ENCODE results near the gene DCP2.
"Not testable (repeated sequence)": the region's sequence is repeated elsewhere in the genome, so short reads cannot be mapped to it uniquely, and the experiment has no call there.

Gene DCP2

DNA sequence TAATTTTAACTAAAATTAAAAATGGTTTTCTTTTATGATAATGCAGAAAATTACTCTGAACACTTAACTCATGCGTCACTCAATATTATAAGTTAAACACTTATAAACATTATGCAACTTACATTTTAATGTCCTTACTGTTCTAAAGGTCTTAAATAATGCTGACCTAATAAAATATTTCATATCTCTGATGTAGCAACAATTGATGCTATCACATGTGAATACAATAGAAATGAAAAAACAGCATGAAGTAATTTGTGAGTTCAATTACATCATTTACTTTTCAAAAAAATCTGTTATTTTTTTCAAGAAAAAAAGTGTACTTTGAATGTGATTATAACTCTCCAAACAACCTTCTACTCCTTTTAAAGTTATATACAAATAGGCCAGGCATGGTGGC lies 28.1 kb upstream of the DCP2 start:
- Histone ChIP-seq H3K4me1 (ENCODE audit: control insufficient read depth in 2 of 2, insufficient read depth in 2 of 2, low read length in 2 of 2) (no peaks in the 10 kb centered on the region), H3K9me3 (ENCODE audit: control insufficient read depth in 2 of 2, low read length in 2 of 2) (no peaks in the 10 kb centered on the region), H3K4me3 (ENCODE audit: low read length in 2 of 2) (no peak overlapping the region), H3K27me3 (ENCODE audit: control insufficient read depth in 2 of 2, insufficient read depth in 2 of 2, low read length in 2 of 2) (no peaks in the 10 kb centered on the region), H3K9ac (ENCODE audit: low read depth in 1 of 2, low read length in 2 of 2) (no peak overlapping the region), H3K36me3 (ENCODE audit: control insufficient read depth in 2 of 2, insufficient read depth in 2 of 2, low read length in 2 of 2) (no peaks in the 10 kb centered on the region), H3K27ac (ENCODE audit: low read depth in 2 of 2, low read length in 2 of 2) (no peak overlapping the region)

DNA sequence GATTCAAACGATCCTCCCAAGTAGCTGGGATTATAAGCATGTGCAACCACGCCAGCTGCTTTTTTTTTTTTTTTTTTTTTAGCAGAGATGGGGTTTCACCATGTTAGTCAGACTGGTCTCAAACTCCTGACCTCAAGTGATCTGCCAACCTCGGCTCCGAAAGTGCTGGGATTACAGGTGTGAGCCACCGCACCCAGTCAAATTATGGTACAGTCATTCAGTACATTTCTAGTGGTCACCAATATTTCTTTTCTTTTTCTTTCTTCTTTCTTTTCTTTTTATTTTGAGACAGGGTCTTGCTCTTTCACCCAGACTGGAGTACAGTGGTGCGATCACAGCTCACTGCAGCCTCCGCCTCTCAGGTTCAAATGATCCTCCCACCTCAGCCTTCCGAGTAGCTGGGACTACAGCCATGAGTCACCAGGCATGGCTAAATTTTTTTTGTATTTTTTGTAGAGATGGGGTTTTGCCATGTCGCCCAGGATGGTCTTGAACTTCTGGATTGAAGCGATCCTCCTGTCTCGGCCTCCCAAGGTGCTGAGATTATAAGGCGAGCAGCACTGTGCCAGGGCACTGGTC lies 25.4 kb upstream of the DCP2 start:
- Histone ChIP-seq H3K4me1 (ENCODE audit: control insufficient read depth in 2 of 2, insufficient read depth in 2 of 2, low read length in 2 of 2) (no peaks in the 10 kb centered on the region), H3K27ac (ENCODE audit: low read depth in 2 of 2, low read length in 2 of 2) (no peak overlapping the region), H3K9me3 (ENCODE audit: control insufficient read depth in 2 of 2, low read length in 2 of 2) (no peaks in the 10 kb centered on the region), H3K4me3 (ENCODE audit: low read length in 2 of 2) (no peak overlapping the region), H3K9ac (ENCODE audit: low read depth in 1 of 2, low read length in 2 of 2) (no peak overlapping the region), H3K36me3 (ENCODE audit: control insufficient read depth in 2 of 2, insufficient read depth in 2 of 2, low read length in 2 of 2) (no peaks in the 10 kb centered on the region), H3K27me3 (ENCODE audit: control insufficient read depth in 2 of 2, insufficient read depth in 2 of 2, low read length in 2 of 2) (no peaks in the 10 kb centered on the region)

DNA sequence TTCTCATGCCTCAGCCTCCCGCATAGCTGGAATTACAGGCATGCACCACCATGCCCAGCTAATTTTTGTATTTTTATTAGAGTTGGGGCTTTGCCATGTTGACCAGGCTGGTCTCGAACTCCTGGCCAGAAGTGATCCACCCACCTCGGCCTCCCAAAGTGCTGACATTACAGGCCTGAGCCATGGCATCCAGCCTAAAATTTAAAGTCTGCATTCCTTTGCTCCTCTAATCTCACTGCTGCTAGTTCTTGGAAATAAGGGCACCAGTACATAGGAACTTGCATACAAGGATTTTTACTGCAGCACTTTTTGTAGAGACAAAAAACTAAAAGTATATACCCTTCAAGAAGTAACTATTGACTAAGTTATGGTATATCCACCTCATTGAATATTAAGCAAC lies 20.0 kb upstream of the DCP2 start:
- Histone ChIP-seq H3K9ac (ENCODE audit: low read depth in 1 of 2, low read length in 2 of 2) (no peak overlapping the region), H3K27ac (ENCODE audit: low read depth in 2 of 2, low read length in 2 of 2) (no peak overlapping the region), H3K9me3 (ENCODE audit: control insufficient read depth in 2 of 2, low read length in 2 of 2) (no peaks in the 10 kb centered on the region), H3K27me3 (ENCODE audit: control insufficient read depth in 2 of 2, insufficient read depth in 2 of 2, low read length in 2 of 2) (no peaks in the 10 kb centered on the region), H3K4me1 (ENCODE audit: control insufficient read depth in 2 of 2, insufficient read depth in 2 of 2, low read length in 2 of 2) (no peaks in the 10 kb centered on the region), H3K36me3 (ENCODE audit: control insufficient read depth in 2 of 2, insufficient read depth in 2 of 2, low read length in 2 of 2) (no peaks in the 10 kb centered on the region), H3K4me3 (ENCODE audit: low read length in 2 of 2) (no peak overlapping the region)

DNA sequence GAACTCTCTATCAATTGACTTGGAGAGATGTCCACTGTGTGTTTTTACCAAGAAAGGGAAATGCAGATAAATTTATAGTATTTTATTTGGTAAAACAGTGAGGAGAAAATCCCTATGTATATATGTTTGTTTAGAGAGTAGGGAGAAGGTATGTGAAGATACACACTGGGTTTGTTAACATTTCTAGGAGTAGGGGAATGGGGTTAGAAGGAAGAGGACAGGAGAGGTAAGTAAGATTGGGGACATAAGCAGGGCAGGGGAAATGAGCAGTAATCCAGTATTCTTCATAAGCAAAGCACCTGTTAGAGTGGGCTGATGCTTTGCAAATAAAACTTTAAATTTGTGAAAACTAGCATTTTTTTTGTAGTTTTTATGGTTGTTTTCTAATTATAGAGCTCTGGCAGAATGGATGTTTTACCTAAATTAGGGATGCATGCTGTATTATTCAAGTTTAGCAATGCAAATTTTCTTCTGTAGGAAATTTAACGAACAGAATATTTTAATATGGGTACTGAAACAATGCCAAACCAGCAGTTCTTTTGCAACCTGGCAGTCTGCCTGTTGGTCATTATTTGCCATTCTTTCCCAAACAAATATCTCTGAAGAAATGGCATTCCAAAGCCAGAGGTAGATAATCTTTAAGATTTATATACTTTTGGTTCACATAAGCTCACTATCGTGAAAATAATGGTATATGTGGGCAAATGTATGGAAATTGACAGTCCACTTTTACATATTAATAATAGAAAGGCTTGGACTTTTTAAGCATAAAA lies 19.4 kb upstream of the DCP2 start:
- H3K4me3 ChIP-seq (ENCODE audit: low read length in 2 of 2): no peak overlapping the region
- no peaks in the 10 kb centered on the region for H3K36me3 ChIP-seq (ENCODE audit: control insufficient read depth in 2 of 2, insufficient read depth in 2 of 2, low read length in 2 of 2)
- no peaks in the 10 kb centered on the region for H3K4me1 ChIP-seq (ENCODE audit: control insufficient read depth in 2 of 2, insufficient read depth in 2 of 2, low read length in 2 of 2)
- H3K9me3 ChIP-seq (ENCODE audit: control insufficient read depth in 2 of 2, low read length in 2 of 2): no peaks in the 10 kb centered on the region
- H3K9ac ChIP-seq (ENCODE audit: low read depth in 1 of 2, low read length in 2 of 2): no peak overlapping the region
- H3K27ac ChIP-seq (ENCODE audit: low read depth in 2 of 2, low read length in 2 of 2): no peak overlapping the region
- no peaks in the 10 kb centered on the region for H3K27me3 ChIP-seq (ENCODE audit: control insufficient read depth in 2 of 2, insufficient read depth in 2 of 2, low read length in 2 of 2)

DNA sequence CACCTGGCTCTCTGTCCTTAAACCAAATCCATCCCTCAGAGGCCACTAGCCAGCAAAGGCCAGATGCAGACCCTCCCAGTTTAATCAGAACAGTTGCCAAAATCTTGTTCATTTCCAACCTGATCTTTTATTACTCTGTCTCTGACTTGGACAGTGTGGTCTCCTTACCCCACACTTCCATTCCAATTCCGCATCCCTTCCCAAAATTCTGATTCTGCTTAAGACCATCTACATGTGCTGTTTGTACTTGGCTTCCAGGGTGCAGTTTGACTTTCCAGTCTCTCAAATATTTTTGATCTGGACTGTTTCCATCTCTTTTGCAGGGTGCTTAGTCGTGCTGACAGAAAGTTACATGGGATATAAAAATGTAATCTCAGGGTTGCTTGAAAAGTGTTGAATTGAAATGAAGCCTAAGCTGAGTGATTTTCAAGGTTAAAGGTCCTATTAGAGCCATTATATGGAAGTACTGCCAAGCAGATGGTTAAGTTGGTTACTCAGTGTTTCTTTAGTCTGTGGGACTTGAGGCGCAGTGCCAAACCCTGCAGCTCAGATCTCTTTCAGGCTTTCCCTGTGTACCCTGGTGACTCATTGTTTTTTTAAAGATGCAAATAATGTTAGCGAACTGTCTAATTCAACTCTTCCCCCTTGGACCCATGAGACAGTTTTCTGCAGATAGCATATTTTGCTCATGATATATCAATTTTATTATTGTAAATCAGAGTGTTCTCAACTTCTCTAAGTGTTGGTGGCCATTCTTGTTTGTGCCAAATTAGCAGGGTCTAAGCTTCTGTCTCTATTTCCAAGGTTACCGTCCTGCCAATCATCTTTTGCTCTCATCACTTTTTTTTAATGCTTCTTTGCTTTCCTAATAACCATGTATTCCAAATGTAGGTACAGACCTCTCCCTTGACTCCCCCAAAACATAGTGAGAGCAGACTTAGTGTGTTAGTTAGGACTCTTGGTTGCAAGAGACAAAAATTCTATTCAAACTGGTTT lies 18.2 kb upstream of the DCP2 start:
- H3K4me3 ChIP-seq (ENCODE audit: low read length in 2 of 2): no peak overlapping the region
- H3K9me3 ChIP-seq (ENCODE audit: control insufficient read depth in 2 of 2, low read length in 2 of 2): no peaks in the 10 kb centered on the region

DNA sequence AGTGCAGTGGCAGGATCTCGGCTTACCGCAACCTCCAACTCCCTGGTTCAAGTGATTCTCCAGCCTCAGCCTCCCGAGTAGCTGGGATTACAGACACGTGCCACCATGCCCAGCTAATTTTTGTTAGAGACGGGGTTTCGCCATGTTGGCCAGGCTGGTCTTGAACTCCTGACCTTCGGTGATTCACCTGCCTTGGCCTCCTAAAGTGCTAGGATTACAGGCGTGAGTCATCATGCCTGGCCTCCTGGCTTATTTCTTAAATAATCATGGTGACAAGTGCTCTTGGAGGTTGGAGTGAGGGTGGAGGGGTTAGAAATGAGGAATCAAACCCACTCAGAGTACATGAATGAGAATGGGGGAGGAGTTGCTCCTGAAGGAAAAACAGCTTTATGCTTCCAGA lies 16.7 kb upstream of the DCP2 start:
- not testable (repeated sequence) for H3K9me3 ChIP-seq (ENCODE audit: control insufficient read depth in 2 of 2, low read length in 2 of 2); H3K36me3 ChIP-seq (ENCODE audit: control insufficient read depth in 2 of 2, insufficient read depth in 2 of 2, low read length in 2 of 2); H3K27me3 ChIP-seq (ENCODE audit: control insufficient read depth in 2 of 2, insufficient read depth in 2 of 2, low read length in 2 of 2); H3K9ac ChIP-seq (ENCODE audit: low read depth in 1 of 2, low read length in 2 of 2); H3K27ac ChIP-seq (ENCODE audit: low read depth in 2 of 2, low read length in 2 of 2); H3K4me3 ChIP-seq (ENCODE audit: low read length in 2 of 2); H3K4me1 ChIP-seq (ENCODE audit: control insufficient read depth in 2 of 2, insufficient read depth in 2 of 2, low read length in 2 of 2)

More for the DNA sequence above, 18.2 kb upstream of the DCP2 start:
- Histone ChIP-seq H3K4me1 (ENCODE audit: control insufficient read depth in 2 of 2, insufficient read depth in 2 of 2, low read length in 2 of 2) (no peaks in the 10 kb centered on the region), H3K27me3 (ENCODE audit: control insufficient read depth in 2 of 2, insufficient read depth in 2 of 2, low read length in 2 of 2) (no peaks in the 10 kb centered on the region), H3K27ac (ENCODE audit: low read depth in 2 of 2, low read length in 2 of 2) (no peak overlapping the region), H3K9ac (ENCODE audit: low read depth in 1 of 2, low read length in 2 of 2) (no peak overlapping the region), H3K36me3 (ENCODE audit: control insufficient read depth in 2 of 2, insufficient read depth in 2 of 2, low read length in 2 of 2) (no peaks in the 10 kb centered on the region)

DNA sequence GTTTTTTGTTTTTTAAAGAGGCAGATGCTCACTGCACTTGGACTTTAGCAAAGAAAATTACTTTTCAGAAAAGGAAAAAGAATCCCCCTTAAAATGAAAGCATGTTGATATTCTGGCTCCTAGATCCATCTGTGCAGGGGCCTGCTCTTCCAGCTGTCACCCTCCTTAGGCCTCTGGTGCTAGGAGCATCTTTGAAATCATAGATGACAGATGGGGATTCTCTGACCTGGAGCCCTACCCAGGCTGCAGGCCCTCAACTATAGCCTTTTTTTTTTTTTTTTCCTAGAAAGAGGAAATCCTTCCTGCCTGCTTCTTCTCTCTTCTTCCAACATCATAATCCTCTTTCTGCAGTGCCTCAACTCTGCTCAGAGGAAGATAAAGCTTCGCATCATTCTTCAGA lies 16.3 kb upstream of the DCP2 start:
- Histone ChIP-seq H3K9ac (ENCODE audit: low read depth in 1 of 2, low read length in 2 of 2) (no peak overlapping the region), H3K9me3 (ENCODE audit: control insufficient read depth in 2 of 2, low read length in 2 of 2) (no peaks in the 10 kb centered on the region), H3K4me1 (ENCODE audit: control insufficient read depth in 2 of 2, insufficient read depth in 2 of 2, low read length in 2 of 2) (no peaks in the 10 kb centered on the region), H3K27me3 (ENCODE audit: control insufficient read depth in 2 of 2, insufficient read depth in 2 of 2, low read length in 2 of 2) (no peaks in the 10 kb centered on the region), H3K36me3 (ENCODE audit: control insufficient read depth in 2 of 2, insufficient read depth in 2 of 2, low read length in 2 of 2) (no peaks in the 10 kb centered on the region), H3K27ac (ENCODE audit: low read depth in 2 of 2, low read length in 2 of 2) (no peak overlapping the region), H3K4me3 (ENCODE audit: low read length in 2 of 2) (no peak overlapping the region)

DNA sequence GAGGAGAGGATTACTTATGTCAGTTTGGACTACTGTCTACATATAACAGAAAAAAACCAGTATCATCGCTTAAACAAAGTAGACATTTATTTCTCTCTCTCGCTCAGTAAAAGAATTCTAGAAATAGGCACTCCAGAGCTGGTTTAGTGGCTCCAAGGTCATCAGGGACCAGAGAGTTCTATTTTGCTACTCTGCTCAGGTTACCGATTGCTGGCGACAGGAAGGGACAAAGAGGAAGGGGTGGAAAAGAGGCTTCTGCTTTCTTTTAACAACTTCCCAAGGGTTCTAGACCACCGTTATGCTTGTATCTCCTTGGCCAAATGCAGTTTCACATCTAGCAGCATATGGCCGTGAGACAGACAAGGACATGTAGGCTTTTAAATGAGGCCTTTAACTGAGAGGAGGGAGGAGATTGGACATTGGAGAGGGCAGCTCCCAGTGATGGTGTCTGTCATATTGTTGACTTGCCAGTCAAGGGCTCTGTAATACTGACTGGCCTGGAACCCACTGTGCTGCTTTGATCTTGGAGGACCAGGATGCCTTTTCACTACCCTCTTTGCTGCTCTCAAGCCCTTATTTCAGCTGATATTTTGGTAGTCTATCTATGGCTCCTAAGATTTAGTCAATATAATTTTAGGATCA lies 15.6 kb upstream of the DCP2 start:
- H3K9me3 ChIP-seq (ENCODE audit: control insufficient read depth in 2 of 2, low read length in 2 of 2): no peaks in the 10 kb centered on the region
- H3K9ac ChIP-seq (ENCODE audit: low read depth in 1 of 2, low read length in 2 of 2): no peak overlapping the region
- no peak overlapping the region for H3K27ac ChIP-seq (ENCODE audit: low read depth in 2 of 2, low read length in 2 of 2)
- H3K36me3 ChIP-seq (ENCODE audit: control insufficient read depth in 2 of 2, insufficient read depth in 2 of 2, low read length in 2 of 2): no peaks in the 10 kb centered on the region
- no peaks in the 10 kb centered on the region for H3K4me1 ChIP-seq (ENCODE audit: control insufficient read depth in 2 of 2, insufficient read depth in 2 of 2, low read length in 2 of 2)
- H3K27me3 ChIP-seq (ENCODE audit: control insufficient read depth in 2 of 2, insufficient read depth in 2 of 2, low read length in 2 of 2): no peaks in the 10 kb centered on the region
- H3K4me3 ChIP-seq (ENCODE audit: low read length in 2 of 2): no peak overlapping the region

DNA sequence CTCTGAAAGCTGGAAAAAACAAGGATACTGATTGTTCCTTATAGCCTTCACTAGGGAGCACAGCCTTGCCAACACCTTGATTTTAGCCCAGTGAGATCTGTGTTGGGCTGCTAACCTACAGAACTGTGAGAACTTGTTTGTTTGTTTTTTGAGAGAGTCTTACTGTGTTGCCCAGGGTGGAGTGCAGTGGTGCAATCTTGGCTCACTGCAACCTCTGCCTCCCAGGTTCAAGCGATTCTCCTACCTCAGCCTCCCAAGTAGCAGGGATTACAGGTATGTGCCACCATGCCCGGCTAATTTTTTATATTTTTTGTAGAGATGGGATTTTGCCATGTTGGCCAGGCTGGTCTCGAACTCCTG lies 13.2 kb upstream of the DCP2 start:
- H3K4me3 ChIP-seq (ENCODE audit: low read length in 2 of 2); H3K27me3 ChIP-seq (ENCODE audit: control insufficient read depth in 2 of 2, insufficient read depth in 2 of 2, low read length in 2 of 2); H3K36me3 ChIP-seq (ENCODE audit: control insufficient read depth in 2 of 2, insufficient read depth in 2 of 2, low read length in 2 of 2); H3K9me3 ChIP-seq (ENCODE audit: control insufficient read depth in 2 of 2, low read length in 2 of 2); H3K4me1 ChIP-seq (ENCODE audit: control insufficient read depth in 2 of 2, insufficient read depth in 2 of 2, low read length in 2 of 2); H3K9ac ChIP-seq (ENCODE audit: low read depth in 1 of 2, low read length in 2 of 2); H3K27ac ChIP-seq (ENCODE audit: low read depth in 2 of 2, low read length in 2 of 2): not testable (repeated sequence)

Data from mucosa of rectum (tissue), 2 donors.